GM21447 (cell line): ENCODE data around the gene DYNC1LI2.

Source experiments
- ATAC-seq: cut with Tn5 transposase; IDR thresholded peaks from one replicate; pipeline ENCODE4 v1.9.1; 2021; ENCODE audit not compliant: unreplicated experiment

DYNC1LI2 gene

GRCh38 chr16:66740533-66740932 lies 10.9 kb downstream of the DYNC1LI2 start:
- ATAC-seq: no peak

GRCh38 chr16:66740010-66740409 lies 11.4 kb downstream of the DYNC1LI2 start:
- ATAC-seq: no peak

GRCh38 chr16:66735891-66736290 lies 15.5 kb downstream of the DYNC1LI2 start:
- ATAC-seq: no peak

DNA sequence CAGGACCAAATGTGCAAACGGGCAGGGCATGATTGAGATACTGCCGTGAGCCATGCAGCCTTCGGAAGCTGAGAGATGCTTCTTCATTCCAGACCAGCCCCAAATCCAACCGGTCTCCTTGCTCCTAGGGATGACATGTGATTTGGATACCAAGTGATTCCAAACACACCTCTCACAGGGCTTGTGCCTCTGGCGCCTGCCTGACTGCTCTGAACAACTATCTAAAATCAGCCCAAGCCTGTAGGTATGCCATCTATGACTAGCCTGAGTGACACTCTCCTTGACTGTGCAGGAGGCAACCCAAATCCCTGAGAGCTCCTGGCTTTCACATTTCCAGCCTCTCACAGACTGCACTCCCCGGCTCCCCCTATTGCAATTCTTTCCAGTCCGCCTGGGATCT lies 20.3 kb downstream of the DYNC1LI2 start:
- ATAC-seq: no peak

GRCh38 chr16:66728804-66729203 lies 22.6 kb downstream of the DYNC1LI2 start:
- ATAC-seq: no peak

- no peak for ATAC-seq
These were observed 23.2 kb downstream of the DYNC1LI2 start for GRCh38 chr16:66728117-66728787.

DNA sequence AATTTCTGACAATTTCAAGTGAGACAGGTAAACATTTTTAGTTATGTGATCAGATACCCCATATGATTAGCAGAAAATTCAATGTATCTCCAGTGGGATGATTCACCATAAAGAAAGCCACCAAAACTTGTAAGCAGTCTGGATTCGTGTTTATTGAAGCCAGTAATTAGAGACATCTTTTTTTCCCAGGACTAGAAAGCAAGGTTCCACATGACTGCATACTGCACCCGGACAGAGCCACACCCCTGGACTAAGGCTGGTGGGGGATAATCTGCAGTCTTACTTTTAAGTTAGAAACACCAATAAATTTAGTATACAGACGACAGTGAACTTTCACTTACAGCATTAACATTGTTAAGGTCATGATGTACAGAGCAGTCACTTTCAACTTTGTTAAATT lies 30.6 kb downstream of the DYNC1LI2 start:
- no peak for ATAC-seq

DNA sequence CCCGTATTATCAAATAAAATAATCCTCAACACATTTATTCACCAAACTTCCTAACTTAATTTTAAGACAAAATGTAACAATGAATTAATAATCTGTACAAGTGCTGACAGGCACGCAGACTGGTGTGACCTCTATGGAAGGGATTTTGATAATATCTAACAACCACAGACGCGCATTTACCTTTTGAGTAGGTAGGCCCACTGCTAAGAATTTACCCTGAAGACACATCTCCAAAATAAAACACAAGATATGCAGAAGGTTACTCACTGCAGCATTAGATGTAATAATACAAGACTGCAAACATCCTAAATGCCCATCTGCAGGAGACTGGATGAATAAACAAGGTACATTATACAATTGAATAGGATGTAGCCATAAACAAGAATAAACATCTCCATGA lies 32.2 kb downstream of the DYNC1LI2 start:
- no peak for ATAC-seq

DNA sequence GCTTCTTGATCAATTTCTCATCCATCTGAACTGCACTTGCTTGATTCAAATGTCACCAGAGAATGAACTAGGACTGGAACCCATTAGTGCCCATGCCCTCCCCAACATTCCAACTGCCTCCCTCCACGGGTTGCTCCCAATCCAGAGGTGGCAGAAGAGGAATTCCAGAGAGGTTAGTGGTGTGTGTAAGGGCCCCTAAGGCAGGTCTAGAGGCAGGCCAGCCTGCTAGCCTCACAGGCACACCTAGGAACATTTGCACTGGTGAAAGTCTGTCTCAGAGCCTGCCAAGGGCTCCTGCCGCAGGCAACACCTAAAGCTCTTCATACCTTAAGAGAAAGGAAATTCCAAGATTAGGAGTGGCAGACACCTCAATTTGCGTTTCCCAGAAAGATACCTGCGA lies 33.6 kb downstream of the DYNC1LI2 start:
- ATAC-seq: no peak

DNA sequence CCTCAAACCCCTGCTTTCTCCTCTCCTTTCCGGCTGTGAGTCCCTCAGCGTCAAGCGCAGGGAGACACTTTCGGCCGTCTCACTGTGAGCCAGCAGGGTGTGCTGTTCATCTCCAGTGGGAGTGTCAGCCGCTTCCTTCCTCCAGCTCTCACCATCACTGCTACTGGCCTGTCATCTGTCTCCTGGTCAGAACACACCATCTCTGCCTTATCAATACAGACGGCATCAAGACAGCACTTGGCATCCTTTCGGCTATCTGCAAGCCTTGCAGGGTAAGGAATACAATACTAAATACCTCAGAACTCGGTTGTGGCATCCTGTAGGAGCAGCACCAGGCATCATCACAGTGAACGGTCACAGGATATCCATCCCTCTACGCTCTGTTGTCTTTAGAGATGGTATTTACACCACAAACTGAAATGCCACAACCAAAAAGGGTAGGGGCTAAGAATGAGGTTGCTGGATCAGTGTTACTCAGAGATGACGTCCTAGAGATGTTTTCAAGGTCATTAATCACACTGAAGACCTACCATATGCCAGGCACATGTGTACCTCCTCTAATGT lies 34.2 kb downstream of the DYNC1LI2 start:
- no peak for ATAC-seq

GRCh38 chr16:66714654-66715307 lies 36.6 kb downstream of the DYNC1LI2 start:
- ATAC-seq: no peak

DNA sequence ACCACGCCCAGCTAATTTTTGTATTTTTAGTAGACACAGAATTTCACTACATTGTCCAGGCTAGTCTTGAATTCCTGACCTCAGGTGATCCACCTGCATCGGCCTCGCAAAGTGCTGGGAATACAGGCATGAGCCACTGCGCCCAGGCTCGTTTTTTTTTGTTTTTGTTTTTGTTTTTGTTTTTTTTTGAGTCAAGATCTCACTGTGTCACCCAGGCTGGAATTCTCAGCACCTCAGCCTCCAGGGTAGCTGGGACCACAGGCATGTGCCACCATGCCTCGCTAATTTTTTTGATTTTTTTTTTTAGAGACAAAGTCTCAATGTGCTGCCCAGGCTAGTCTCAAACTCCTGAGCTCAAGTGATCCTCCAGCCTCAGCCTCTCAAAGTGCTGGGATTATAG lies 37.3 kb downstream of the DYNC1LI2 start:
- no peak for ATAC-seq

GRCh38 chr16:66713076-66713475 lies 38.3 kb downstream of the DYNC1LI2 start:
- ATAC-seq: no peak

GRCh38 chr16:66712512-66712911 lies 38.9 kb downstream of the DYNC1LI2 start:
- no peak for ATAC-seq

DNA sequence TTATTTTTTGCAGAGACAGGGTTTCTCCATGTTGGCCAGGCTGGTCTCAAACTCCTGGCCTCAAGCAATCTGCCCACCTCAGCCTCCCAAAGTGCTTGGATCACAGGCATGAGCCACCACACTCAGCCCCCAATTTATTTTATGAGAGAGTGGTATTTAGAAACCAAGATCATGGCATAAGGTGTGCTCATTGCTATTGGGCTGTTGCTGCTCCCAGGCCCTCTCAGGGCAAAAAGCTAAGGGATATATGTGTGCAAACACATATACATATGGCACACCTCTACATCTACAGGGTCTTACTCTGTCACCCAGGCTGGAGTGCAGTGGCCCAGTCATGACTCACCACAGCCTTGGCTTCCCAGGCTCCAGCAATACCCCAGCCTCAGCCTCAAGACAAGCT lies 39.8 kb downstream of the DYNC1LI2 start:
- ATAC-seq: no peak

- no peak for ATAC-seq
These were observed 44.9 kb downstream of the DYNC1LI2 start for GRCh38 chr16:66706506-66706880.

DNA sequence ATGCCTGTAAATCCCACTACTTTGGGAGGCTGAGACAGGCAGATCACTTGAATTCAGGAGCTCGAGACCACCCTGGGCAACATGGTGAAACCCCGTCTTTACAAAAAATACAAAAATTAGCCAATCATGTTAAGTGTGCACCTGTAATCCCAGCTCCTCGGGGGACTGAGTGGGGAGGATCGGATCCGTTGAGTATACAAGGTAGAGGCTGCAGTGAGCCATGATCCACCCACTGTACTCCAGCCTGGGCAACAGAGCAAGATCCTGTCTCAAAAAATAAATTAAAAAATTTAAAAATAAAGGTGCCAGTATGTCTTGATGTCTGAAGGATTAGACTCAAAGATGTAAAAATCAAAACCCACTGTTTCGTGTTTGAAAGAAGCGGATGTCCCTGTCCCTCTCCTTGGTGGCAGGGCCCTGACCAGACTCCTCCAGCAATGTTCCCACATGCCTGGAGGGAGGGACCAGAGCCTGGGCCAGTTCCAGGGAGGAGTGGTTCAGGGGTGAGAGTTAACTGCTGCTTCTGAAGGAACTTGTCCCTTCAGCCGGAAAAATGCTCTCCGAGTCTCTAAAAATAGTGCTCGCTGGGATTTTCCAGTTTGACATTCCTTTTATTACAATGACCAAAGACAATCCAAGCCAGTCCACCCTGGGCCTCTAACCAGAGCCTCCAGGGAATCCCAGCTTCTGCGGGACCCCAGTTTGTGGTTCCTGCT lies 45.5 kb downstream of the DYNC1LI2 start:
- ATAC-seq: no peak

GRCh38 chr16:66703406-66704215 lies 47.8 kb downstream of the DYNC1LI2 start:
- ATAC-seq: no peak

- ATAC-seq: no peak
These were observed 49.9 kb downstream of the DYNC1LI2 start for GRCh38 chr16:66701516-66701915.

DNA sequence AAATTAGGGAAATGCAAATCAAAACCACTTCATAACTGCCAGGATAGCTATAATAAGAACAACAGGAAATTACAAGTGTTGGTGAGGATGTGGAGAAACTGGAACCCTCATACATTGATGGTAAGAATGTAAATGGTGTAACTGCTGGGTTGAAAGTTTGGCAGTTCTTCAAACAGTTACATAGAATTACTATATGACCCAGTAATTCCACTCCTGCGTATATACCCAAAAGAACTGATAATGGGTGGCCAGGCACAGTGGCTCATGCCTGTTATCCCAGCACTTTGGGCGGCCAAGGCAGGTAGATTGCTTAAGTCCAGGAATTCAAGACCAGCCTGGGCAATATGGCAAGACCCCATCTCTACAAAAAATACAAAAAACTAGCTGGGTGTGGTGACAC lies 50.4 kb downstream of the DYNC1LI2 start:
- ATAC-seq: no peak

GRCh38 chr16:66699898-66700297 lies 51.5 kb downstream of the DYNC1LI2 start:
- no peak for ATAC-seq
